ENCODE data around the gene DAPP1. TPM values are rescaled to one million over a fixed set of nuclear protein-coding genes. Genes with fewer than 3 reads are reported as not detected.

Gene DAPP1
- total RNA-seq, 2 donors from 2014 or later, result 1.3 TPM; not detected in 1

GRCh38 chr4:99817309-99817890, 773 bp downstream of the DAPP1 start:
- peaks cover 0 to 17% of the 10 kb centered on the region in 2 donors for H3K4me1 ChIP-seq
- no peak for DNase-seq (ENCODE audit: low spot score)
- TF ChIP-seq CTCF (IDR thresholded peaks at IDR 0.05), result no peak
- H3K27ac ChIP-seq, result no peak overlapping the region
- no peaks in the 10 kb centered on the region for H3K27me3 ChIP-seq
- peak overlapping the region in 1 of 2 donors; percentile 1 for H3K4me3 ChIP-seq
- no peaks in the 10 kb centered on the region for H3K9me3 ChIP-seq
- no peaks in the 10 kb centered on the region for H3K36me3 ChIP-seq

GRCh38 chr4:99818661-99819060, 2.0 kb downstream of the DAPP1 start:
- TF ChIP-seq CTCF (IDR thresholded peaks at IDR 0.05), result no peak
- H3K4me3 ChIP-seq, result no peak overlapping the region
- no peaks in the 10 kb centered on the region for H3K36me3 ChIP-seq
- H3K9me3 ChIP-seq, result no peaks in the 10 kb centered on the region
- no peak overlapping the region for H3K27ac ChIP-seq
- DNase-seq (ENCODE audit: low spot score), result no peak
- H3K4me1 ChIP-seq, result peaks cover 0 to 18% of the 10 kb centered on the region in 2 donors
- H3K27me3 ChIP-seq, result no peaks in the 10 kb centered on the region

DNA sequence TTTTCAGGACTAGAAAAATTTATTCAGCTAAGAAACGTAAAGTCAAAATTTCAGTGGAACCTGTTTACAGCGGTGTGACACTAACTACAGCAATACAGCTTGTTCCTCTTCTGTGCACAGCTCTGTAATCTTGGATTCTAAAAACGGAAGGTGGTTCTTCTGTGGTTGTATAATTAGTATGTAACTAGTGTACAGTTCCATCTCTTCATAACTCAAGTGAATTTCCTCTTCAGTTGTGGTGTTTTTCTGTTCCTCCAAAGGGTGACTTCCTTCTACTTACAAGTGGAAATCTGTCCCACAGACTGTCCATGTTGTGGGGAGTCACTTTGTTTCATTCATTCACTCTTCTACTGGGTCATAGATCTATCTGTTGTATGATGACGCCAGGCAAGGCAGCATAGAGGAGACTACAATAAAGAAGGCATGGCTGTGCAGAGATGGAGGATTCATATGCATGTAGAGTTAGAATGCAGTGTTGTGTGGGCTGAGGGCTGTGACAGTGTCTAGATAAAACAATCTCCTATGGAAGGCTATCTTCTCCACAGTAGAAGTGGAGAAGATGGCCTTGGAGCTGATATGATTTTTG, 5.4 kb downstream of the DAPP1 start:
- peak overlapping the region in 1 of 2 donors; percentile 1 for H3K4me3 ChIP-seq
- no peak for TF ChIP-seq CTCF (IDR thresholded peaks at IDR 0.05)
- H3K27me3 ChIP-seq, result no peaks in the 10 kb centered on the region
- H3K27ac ChIP-seq, result peak overlapping the region; percentile 48 to 56
- DNase-seq (ENCODE audit: low spot score), result no peak
- no peaks in the 10 kb centered on the region for H3K9me3 ChIP-seq
- H3K4me1 ChIP-seq, result peaks cover 0 to 18% of the 10 kb centered on the region in 2 donors
- H3K36me3 ChIP-seq, result no peaks in the 10 kb centered on the region

DNA sequence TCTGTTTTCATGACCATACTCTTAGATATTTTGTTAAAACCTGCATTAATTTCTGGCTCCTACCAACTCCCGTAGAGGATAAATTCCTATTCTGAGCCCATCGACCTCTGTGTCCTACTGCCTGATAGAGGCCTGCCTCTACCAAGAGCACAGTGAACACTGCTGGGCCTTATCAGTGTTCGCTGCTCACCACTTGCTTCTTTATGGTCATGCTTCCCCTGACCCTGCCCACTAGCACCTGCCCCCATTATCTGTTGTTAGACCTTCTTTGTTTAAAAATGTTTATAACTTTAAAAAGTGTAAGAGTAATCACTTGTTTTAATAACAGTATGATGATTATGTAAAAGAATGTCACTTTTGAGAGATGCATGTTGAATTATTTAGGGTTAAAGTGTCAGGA, 6.1 kb downstream of the DAPP1 start:
- H3K36me3 ChIP-seq, result no peaks in the 10 kb centered on the region
- H3K27ac ChIP-seq, result peak overlapping the region in 1 of 2 donors; percentile 56
- no peaks in the 10 kb centered on the region for H3K27me3 ChIP-seq
- no peaks in the 10 kb centered on the region for H3K9me3 ChIP-seq
- DNase-seq (ENCODE audit: low spot score), result no peak
- peaks cover 0 to 18% of the 10 kb centered on the region in 2 donors for H3K4me1 ChIP-seq
- no peak overlapping the region for H3K4me3 ChIP-seq
- no peak for TF ChIP-seq CTCF (IDR thresholded peaks at IDR 0.05)

- no peaks in the 10 kb centered on the region for H3K9me3 ChIP-seq
- H3K4me1 ChIP-seq, result peaks cover 0 to 18% of the 10 kb centered on the region in 2 donors
- no peak overlapping the region for H3K27ac ChIP-seq
- TF ChIP-seq CTCF (IDR thresholded peaks at IDR 0.05), result no peak
- H3K4me3 ChIP-seq, result no peak overlapping the region
- no peaks in the 10 kb centered on the region for H3K36me3 ChIP-seq
- no peak for DNase-seq (ENCODE audit: low spot score)
- no peaks in the 10 kb centered on the region for H3K27me3 ChIP-seq
Observed at GRCh38 chr4:99824070-99824599, 7.5 kb downstream of the DAPP1 start.
